SK-N-SH treated with all-trans-retinoic acid at 6 μM for 48 hours (cell line): ENCODE results near the gene GPSM3.

ENCODE experiments used
- ATAC-seq: fragments of 200-7000 bp; cut with Tn5 transposase; 3 replicates; pipeline ENCODE4 v1.9.1; 2020; ENCODE audit warnings: mild to moderate bottlenecking, moderate library complexity
- ARNTL ChIP-seq: fragments of 450-650 bp; formaldehyde crosslinking; IDR thresholded peaks from 2 replicates; pipeline ENCODE4 v1.5.0; 2020; ENCODE audit warnings: low read depth, mild to moderate bottlenecking, moderate library complexity, borderline replicate concordance
- CREB5 ChIP-seq: fragments of 250-450 bp; sonication (Bioruptor Pico); IDR thresholded peaks from 2 replicates; pipeline ENCODE4 v1.5.1; 2020; ENCODE audit warnings: low read depth, mild to moderate bottlenecking, moderate library complexity
- ESRRG ChIP-seq: fragments of 250-450 bp; sonication (Bioruptor Pico); IDR thresholded peaks from 2 replicates; pipeline ENCODE4 v1.6.1; 2021; ENCODE audit warnings: mild to moderate bottlenecking
- GLIS3 ChIP-seq: fragments of 250-450 bp; sonication (Bioruptor Pico); IDR thresholded peaks from 2 replicates; pipeline ENCODE4 v1.5.0; 2020; ENCODE audit warnings: mild to moderate bottlenecking, moderate library complexity
- OSR1 ChIP-seq: fragments of 250-450 bp; sonication (Bioruptor Pico); IDR thresholded peaks from 2 replicates; pipeline ENCODE4 v1.8.0; 2022; ENCODE audit warnings: moderate library complexity, mild to moderate bottlenecking, inconsistent platforms
- PPARA ChIP-seq: fragments of 250-450 bp; sonication (Bioruptor Pico); IDR thresholded peaks from 2 replicates; pipeline ENCODE4 v1.5.0; 2020; ENCODE audit warnings: mild to moderate bottlenecking, borderline replicate concordance
- SNAI2 ChIP-seq: fragments of 250-450 bp; sonication (Bioruptor Pico); IDR thresholded peaks from 2 replicates; pipeline ENCODE4 v1.5.0; 2020; ENCODE audit warnings: mild to moderate bottlenecking, moderate library complexity
- TCF4 ChIP-seq: fragments of 250-450 bp; sonication (Bioruptor Pico); IDR thresholded peaks from 2 replicates; pipeline ENCODE4 v1.8.0; 2021; ENCODE audit warnings: mild to moderate bottlenecking, moderate library complexity, borderline replicate concordance
- TOX ChIP-seq: fragments of 250-450 bp; sonication (Bioruptor Pico); IDR thresholded peaks from 2 replicates; pipeline ENCODE4 v1.8.0; 2021; ENCODE audit warnings: mild to moderate bottlenecking, moderate library complexity, borderline replicate concordance
- ZC3H10 ChIP-seq: fragments of 250-450 bp; sonication (Bioruptor Pico); IDR thresholded peaks from 2 replicates; pipeline ENCODE4 v1.5.1; 2021; ENCODE audit warnings: mild to moderate bottlenecking, moderate library complexity
- ZFP3 ChIP-seq: fragments of 250-450 bp; sonication (Bioruptor Pico); IDR thresholded peaks from 2 replicates; pipeline ENCODE4 v1.5.0; 2020; ENCODE audit warnings: mild to moderate bottlenecking, moderate library complexity
- ZNF565 ChIP-seq: fragments of 450-650 bp; formaldehyde crosslinking; conservative IDR thresholded peaks from 2 replicates; pipeline ENCODE4 v1.5.0; 2020; ENCODE audit warnings: low read depth, mild to moderate bottlenecking, moderate library complexity
- ZNF70 ChIP-seq: fragments of 450-650 bp; formaldehyde crosslinking; IDR thresholded peaks from 2 replicates; pipeline ENCODE4 v1.5.0; 2020; ENCODE audit warnings: mild to moderate bottlenecking, moderate library complexity
- ZNF8 ChIP-seq: fragments of 450-650 bp; formaldehyde crosslinking; IDR thresholded peaks from 2 replicates; pipeline ENCODE4 v1.5.0; 2020; ENCODE audit warnings: mild to moderate bottlenecking, moderate library complexity
- TF ChIP-seq, protein P1 (sequence below): fragments of 250-450 bp; sonication (Bioruptor Pico); IDR thresholded peaks from 2 replicates; pipeline ENCODE4 v1.5.1; 2021; ENCODE audit warnings: mild to moderate bottlenecking, moderate library complexity
- TF ChIP-seq, protein P2 (sequence below): fragments of 250-450 bp; sonication (Bioruptor Pico); IDR thresholded peaks from 2 replicates; pipeline ENCODE4 v1.8.0; 2020; ENCODE audit warnings: mild to moderate bottlenecking, moderate library complexity, borderline replicate concordance
- TF ChIP-seq, protein P3 (sequence below): fragments of 250-450 bp; sonication (Bioruptor Pico); IDR thresholded peaks from 2 replicates; pipeline ENCODE4 v1.8.0; 2021; ENCODE audit warnings: low read depth, mild to moderate bottlenecking, moderate library complexity, borderline replicate concordance
- TF ChIP-seq, protein P4 (sequence below): fragments of 250-450 bp; sonication (Bioruptor Pico); IDR thresholded peaks from 2 replicates; pipeline ENCODE4 v1.5.0; 2020; ENCODE audit warnings: mild to moderate bottlenecking, moderate library complexity

Gene GPSM3

DNA sequence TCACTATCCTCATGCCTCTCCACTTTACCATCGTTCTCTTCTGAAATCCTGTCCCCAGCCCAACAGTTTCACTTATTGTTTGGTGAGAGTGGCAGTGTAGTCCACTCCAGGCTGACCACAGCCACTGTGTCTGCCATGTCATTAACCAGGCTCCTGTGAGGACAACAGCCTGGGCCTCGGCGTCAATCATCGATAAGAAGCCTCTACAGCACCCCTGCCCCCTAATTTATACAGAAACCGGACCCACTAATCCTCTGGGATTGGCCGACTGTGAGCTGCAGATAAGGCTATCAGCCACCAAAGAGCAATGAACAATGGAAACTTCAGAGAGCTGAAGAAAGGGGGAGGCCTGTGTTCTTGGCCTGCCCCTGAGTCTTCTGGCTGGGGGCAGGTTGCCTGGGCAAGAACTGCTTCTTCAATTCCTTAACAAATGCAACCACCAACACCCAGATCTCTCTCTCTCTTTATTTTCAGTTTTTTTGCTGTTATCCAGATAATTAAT, 24.6 kb downstream of the GPSM3 start (continued):
- TF ChIP-seq, protein P1, sequence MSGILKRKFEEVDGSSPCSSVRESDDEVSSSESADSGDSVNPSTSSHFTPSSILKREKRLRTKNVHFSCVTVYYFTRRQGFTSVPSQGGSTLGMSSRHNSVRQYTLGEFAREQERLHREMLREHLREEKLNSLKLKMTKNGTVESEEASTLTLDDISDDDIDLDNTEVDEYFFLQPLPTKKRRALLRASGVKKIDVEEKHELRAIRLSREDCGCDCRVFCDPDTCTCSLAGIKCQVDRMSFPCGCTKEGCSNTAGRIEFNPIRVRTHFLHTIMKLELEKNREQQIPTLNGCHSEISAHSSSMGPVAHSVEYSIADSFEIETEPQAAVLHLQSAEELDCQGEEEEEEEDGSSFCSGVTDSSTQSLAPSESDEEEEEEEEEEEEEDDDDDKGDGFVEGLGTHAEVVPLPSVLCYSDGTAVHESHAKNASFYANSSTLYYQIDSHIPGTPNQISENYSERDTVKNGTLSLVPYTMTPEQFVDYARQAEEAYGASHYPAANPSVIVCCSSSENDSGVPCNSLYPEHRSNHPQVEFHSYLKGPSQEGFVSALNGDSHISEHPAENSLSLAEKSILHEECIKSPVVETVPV, result no peak
- TF ChIP-seq, protein P2, sequence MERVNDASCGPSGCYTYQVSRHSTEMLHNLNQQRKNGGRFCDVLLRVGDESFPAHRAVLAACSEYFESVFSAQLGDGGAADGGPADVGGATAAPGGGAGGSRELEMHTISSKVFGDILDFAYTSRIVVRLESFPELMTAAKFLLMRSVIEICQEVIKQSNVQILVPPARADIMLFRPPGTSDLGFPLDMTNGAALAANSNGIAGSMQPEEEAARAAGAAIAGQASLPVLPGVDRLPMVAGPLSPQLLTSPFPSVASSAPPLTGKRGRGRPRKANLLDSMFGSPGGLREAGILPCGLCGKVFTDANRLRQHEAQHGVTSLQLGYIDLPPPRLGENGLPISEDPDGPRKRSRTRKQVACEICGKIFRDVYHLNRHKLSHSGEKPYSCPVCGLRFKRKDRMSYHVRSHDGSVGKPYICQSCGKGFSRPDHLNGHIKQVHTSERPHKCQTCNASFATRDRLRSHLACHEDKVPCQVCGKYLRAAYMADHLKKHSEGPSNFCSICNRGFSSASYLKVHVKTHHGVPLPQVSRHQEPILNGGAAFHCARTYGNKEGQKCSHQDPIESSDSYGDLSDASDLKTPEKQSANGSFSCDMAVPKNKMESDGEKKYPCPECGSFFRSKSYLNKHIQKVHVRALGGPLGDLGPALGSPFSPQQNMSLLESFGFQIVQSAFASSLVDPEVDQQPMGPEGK (CRISPR knock-in tag), result no peak
- no peak for TF ChIP-seq ZC3H10 (CRISPR knock-in tag)

DNA sequence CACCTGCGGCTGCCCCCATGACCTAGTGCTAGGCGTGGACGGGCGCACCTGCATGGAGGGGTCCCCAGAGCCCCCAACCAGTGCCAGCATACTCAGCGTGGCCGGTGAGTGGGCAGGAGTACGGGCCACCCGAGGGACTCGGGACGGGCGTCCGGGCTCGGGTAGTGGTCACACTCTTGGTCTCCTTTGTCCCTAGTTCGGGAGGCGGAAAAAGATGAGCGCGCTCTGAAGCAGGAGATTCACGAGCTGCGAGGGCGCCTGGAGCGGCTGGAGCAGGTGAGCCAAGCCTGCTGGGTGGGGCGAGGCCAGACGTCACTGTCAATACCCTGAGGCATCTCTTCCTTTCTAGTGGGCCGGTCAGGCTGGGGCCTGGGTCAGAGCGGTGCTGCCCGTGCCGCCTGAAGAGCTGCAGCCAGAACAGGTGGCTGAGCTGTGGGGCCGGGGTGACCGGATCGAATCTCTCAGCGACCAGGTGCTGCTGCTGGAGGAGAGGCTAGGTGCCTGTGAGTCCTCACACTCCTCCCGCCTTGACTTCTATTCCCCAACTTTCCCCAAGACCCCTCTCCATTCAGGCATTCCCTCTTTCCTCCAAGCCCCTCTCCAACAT, 25.2 kb downstream of the GPSM3 start:
- ATAC-seq, result no peak
- no peak for TF ChIP-seq ZNF565 (CRISPR knock-in tag)
- no peak for TF ChIP-seq ZNF8 (CRISPR knock-in tag)
- no peak for TF ChIP-seq CREB5
- no peak for TF ChIP-seq ZFP3 (CRISPR knock-in tag)
- TF ChIP-seq GLIS3 (CRISPR knock-in tag), result no peak
- TF ChIP-seq, protein P3, sequence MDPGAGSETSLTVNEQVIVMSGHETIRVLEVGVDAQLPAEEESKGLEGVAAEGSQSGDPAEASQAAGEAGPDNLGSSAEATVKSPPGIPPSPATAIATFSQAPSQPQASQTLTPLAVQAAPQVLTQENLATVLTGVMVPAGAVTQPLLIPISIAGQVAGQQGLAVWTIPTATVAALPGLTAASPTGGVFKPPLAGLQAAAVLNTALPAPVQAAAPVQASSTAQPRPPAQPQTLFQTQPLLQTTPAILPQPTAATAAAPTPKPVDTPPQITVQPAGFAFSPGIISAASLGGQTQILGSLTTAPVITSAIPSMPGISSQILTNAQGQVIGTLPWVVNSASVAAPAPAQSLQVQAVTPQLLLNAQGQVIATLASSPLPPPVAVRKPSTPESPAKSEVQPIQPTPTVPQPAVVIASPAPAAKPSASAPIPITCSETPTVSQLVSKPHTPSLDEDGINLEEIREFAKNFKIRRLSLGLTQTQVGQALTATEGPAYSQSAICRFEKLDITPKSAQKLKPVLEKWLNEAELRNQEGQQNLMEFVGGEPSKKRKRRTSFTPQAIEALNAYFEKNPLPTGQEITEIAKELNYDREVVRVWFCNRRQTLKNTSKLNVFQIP (CRISPR knock-in tag), result no peak
- TF ChIP-seq, all 23 proteins: peak for 0

- TF ChIP-seq ESRRG (CRISPR knock-in tag) (no peak), ARNTL (CRISPR knock-in tag) (no peak), GLIS3 (CRISPR knock-in tag) (no peak), OSR1 (CRISPR knock-in tag) (no peak), TOX (no peak), TCF4 (CRISPR knock-in tag) (no peak), ZC3H10 (CRISPR knock-in tag) (no peak), ZNF70 (no peak), ZFP3 (CRISPR knock-in tag) (no peak), CREB5 (no peak), PPARA (CRISPR knock-in tag) (no peak), SNAI2 (CRISPR knock-in tag) (no peak)
- TF ChIP-seq, protein P2 (CRISPR knock-in tag), result no peak
- TF ChIP-seq, protein P1, result no peak
- TF ChIP-seq, protein P4, sequence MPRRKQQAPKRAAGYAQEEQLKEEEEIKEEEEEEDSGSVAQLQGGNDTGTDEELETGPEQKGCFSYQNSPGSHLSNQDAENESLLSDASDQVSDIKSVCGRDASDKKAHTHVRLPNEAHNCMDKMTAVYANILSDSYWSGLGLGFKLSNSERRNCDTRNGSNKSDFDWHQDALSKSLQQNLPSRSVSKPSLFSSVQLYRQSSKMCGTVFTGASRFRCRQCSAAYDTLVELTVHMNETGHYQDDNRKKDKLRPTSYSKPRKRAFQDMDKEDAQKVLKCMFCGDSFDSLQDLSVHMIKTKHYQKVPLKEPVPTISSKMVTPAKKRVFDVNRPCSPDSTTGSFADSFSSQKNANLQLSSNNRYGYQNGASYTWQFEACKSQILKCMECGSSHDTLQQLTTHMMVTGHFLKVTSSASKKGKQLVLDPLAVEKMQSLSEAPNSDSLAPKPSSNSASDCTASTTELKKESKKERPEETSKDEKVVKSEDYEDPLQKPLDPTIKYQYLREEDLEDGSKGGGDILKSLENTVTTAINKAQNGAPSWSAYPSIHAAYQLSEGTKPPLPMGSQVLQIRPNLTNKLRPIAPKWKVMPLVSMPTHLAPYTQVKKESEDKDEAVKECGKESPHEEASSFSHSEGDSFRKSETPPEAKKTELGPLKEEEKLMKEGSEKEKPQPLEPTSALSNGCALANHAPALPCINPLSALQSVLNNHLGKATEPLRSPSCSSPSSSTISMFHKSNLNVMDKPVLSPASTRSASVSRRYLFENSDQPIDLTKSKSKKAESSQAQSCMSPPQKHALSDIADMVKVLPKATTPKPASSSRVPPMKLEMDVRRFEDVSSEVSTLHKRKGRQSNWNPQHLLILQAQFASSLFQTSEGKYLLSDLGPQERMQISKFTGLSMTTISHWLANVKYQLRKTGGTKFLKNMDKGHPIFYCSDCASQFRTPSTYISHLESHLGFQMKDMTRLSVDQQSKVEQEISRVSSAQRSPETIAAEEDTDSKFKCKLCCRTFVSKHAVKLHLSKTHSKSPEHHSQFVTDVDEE (CRISPR knock-in tag), result no peak
- TF ChIP-seq, protein P3 (CRISPR knock-in tag), result no peak
- no peak; the same call in 1 of the 3 replicates for ATAC-seq
Measured at GRCh38 chr6:32166411-32167061, 25.9 kb downstream of the GPSM3 start.
